ENCODE data around the gene CAMK2D. TPM values are rescaled to one million over a fixed set of nuclear protein-coding genes. Genes with fewer than 3 reads are reported as not detected.

Gene CAMK2D
- total RNA-seq, 2 donors from 2014 or later: 69.5 to 109 TPM

DNA sequence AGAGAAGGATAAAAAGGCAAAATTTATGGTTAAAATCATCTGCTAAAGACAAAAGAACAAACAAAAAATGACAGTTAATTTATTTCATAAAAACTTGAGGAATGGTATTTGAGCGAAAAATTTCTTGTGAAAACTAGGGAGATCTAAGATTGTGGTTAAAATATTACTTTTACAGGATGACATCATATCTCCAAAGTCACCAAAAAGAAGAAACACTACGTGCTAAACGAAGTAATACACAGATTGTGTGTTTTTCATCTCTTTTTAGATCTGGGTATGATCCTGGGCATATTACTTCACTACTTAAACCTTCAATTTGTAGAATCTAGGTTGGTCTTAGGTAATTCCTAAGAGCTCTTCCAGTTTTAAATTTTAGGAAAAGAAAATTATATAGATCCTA is 107.7 kb downstream of the CAMK2D start:
- Histone ChIP-seq H3K27me3 (no peaks in the 10 kb centered on the region), H3K4me1 (no peaks in the 10 kb centered on the region), H3K4me3 (no peak overlapping the region), H3K9ac (ENCODE audit: low read depth in 2 of 2, low read length in 2 of 2) (no peak overlapping the region), H3K27ac (no peak overlapping the region), H3K9me3 (no peaks in the 10 kb centered on the region), H3K36me3 (no peaks in the 10 kb centered on the region)
- DNase-seq: no peak
- intact Hi-C loops (cut with DNase I): no loop called here
- TF ChIP-seq, protein P1, sequence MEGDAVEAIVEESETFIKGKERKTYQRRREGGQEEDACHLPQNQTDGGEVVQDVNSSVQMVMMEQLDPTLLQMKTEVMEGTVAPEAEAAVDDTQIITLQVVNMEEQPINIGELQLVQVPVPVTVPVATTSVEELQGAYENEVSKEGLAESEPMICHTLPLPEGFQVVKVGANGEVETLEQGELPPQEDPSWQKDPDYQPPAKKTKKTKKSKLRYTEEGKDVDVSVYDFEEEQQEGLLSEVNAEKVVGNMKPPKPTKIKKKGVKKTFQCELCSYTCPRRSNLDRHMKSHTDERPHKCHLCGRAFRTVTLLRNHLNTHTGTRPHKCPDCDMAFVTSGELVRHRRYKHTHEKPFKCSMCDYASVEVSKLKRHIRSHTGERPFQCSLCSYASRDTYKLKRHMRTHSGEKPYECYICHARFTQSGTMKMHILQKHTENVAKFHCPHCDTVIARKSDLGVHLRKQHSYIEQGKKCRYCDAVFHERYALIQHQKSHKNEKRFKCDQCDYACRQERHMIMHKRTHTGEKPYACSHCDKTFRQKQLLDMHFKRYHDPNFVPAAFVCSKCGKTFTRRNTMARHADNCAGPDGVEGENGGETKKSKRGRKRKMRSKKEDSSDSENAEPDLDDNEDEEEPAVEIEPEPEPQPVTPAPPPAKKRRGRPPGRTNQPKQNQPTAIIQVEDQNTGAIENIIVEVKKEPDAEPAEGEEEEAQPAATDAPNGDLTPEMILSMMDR (IDR thresholded peaks at IDR 0.05): no peak

DNA sequence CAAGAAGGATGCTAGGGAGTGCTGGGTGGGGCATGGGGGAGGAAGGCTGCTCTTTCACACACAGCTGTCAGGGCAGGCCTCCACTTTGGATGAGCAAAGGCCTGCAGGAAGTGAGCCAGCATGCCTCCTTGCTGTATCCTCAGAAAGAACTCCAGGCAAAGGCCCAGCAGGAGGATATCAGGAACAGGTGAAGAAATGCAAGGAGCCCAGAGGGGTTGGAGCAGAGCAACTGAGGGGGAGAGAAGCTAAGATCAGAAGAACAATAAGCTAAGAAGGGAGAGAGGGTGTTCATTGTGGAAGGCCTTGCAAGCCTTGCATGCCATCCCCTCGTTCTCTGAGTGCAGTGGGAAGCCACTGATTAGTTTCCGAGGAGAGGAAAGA is 115.1 kb downstream of the CAMK2D start:
- H3K9ac ChIP-seq (ENCODE audit: low read depth in 2 of 2, low read length in 2 of 2): peak overlapping the region in 1 of 2 donors; percentile 75
- H3K4me3 ChIP-seq: no peak overlapping the region
- no peaks in the 10 kb centered on the region for H3K27me3 ChIP-seq
- TF ChIP-seq, protein P1 (IDR thresholded peaks at IDR 0.05): no peak
- no peaks in the 10 kb centered on the region for H3K36me3 ChIP-seq
- peaks cover 18% of the 10 kb centered on the region for H3K4me1 ChIP-seq
- peak; percentile 74 for DNase-seq
- H3K27ac ChIP-seq: peak overlapping the region; percentile 81
- no peaks in the 10 kb centered on the region for H3K9me3 ChIP-seq
- intact Hi-C loops (cut with DNase I): no loop called here

DNA sequence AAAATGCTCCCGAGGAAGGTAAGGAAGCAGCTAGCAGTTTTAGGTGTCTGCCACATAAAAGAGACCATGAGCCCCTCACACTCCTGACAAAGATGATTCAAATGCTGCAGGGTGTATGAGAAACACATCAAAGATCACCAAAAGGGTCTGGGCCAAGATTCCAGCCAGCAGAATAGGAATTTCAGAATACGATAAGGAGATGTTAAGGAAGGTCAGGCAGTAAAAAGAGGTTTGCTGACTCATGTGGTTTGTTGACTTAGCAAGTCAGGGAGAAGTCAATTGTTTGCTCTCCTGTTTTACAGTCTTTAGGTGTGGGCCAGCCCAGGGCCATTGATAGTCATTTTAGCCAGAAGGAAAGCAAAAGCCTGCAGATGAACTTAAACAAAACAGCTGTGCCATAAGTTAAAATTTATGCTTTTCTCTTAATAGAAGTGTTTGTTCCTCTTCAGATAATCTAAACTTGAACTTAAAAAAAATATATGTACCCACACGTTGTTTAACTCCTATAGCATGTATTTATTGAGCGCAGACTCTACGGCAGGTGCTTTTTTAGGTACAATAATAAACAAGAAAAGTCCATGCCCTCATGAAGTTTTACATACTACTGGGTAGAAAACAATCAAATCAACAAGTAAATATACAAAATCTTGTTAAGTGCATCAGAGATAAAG is 115.6 kb downstream of the CAMK2D start:
- intact Hi-C loops (cut with DNase I): no loop called here
- Histone ChIP-seq H3K27ac (peak overlapping the region; percentile 81), H3K27me3 (no peaks in the 10 kb centered on the region), H3K4me3 (no peak overlapping the region), H3K9me3 (no peaks in the 10 kb centered on the region), H3K36me3 (no peaks in the 10 kb centered on the region), H3K4me1 (peaks cover 18% of the 10 kb centered on the region), H3K9ac (ENCODE audit: low read depth in 2 of 2, low read length in 2 of 2) (peak overlapping the region in 1 of 2 donors; percentile 75)
- peak; percentile 74 for DNase-seq
- TF ChIP-seq, protein P1 (IDR thresholded peaks at IDR 0.05): no peak

GRCh38 chr4:113645288-113645687 is 116.2 kb downstream of the CAMK2D start:
- peaks cover 18% of the 10 kb centered on the region for H3K4me1 ChIP-seq
- no peak overlapping the region for H3K4me3 ChIP-seq

DNA sequence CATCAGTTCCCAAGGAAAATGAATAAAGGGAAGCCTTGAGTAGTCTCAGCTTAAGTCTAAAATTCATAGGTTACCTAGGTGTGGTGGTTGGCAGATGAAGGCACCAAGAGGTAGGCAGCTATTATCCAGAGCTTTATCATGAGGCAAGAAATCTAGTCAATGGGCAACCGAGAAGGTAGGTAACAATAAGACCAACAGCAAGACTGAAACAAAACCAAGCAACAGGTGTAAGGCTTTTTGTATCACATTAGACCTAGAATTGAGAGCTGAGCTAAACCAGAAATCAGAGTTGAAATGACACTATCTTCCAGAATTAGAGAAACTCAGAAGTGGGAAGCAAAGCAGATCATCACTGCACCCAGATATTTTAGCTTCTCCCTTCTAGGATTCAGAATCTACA is 117.1 kb downstream of the CAMK2D start:
- Histone ChIP-seq H3K4me1 (peaks cover 18% of the 10 kb centered on the region), H3K27ac (peak overlapping the region; percentile 81)

More at GRCh38 chr4:113645288-113645687, 116.2 kb downstream of the CAMK2D start:
- H3K27ac ChIP-seq: peak overlapping the region; percentile 81
- no peaks in the 10 kb centered on the region for H3K27me3 ChIP-seq
- peak overlapping the region in 1 of 2 donors; percentile 19 for H3K9ac ChIP-seq (ENCODE audit: low read depth in 2 of 2, low read length in 2 of 2)
- TF ChIP-seq, protein P1 (IDR thresholded peaks at IDR 0.05): no peak
- intact Hi-C loops (cut with DNase I): no loop called here
- no peak for DNase-seq
- H3K36me3 ChIP-seq: no peaks in the 10 kb centered on the region
- no peaks in the 10 kb centered on the region for H3K9me3 ChIP-seq

More for the DNA sequence above, 117.1 kb downstream of the CAMK2D start:
- Histone ChIP-seq H3K4me3 (no peak overlapping the region), H3K9me3 (no peaks in the 10 kb centered on the region), H3K36me3 (no peaks in the 10 kb centered on the region), H3K27me3 (no peaks in the 10 kb centered on the region), H3K9ac (ENCODE audit: low read depth in 2 of 2, low read length in 2 of 2) (no peak overlapping the region)
- intact Hi-C loops (cut with DNase I): no loop called here
- DNase-seq: no peak
- TF ChIP-seq, protein P1 (IDR thresholded peaks at IDR 0.05): no peak

Measured in colonic mucosa (tissue), 4 donors.